GM12891 (cell line): ENCODE measurements around the gene MDC1.

Source experiments
- PAX5 ChIP-seq: IDR thresholded peaks from 2 replicates; pipeline ENCODE4 v1.6.1; 2011; ENCODE audit warnings: low read length, moderate library complexity, mild to moderate bottlenecking; ENCODE audit not compliant: insufficient read depth, severe bottlenecking
- POLR2A ChIP-seq: IDR thresholded peaks from 2 replicates; pipeline ENCODE4 v1.6.1; 2011; ENCODE audit warnings: low read depth, low read length, control low read depth
- POLR2AphosphoS5 ChIP-seq: IDR thresholded peaks from 2 replicates; pipeline ENCODE4 v1.6.1; 2011; ENCODE audit warnings: low read depth, low read length, control low read depth
- SPI1 ChIP-seq: IDR thresholded peaks from 2 replicates; pipeline ENCODE4 v1.6.1; 2011; ENCODE audit warnings: low read depth, low read length, control low read depth
- TAF1 ChIP-seq: IDR thresholded peaks from 2 replicates; pipeline ENCODE4 v1.6.1; 2011; ENCODE audit warnings: low read depth, low read length, control low read depth

- no peak; the same call in 1 of the 2 replicates for TF ChIP-seq POLR2AphosphoS5
- no peak for TF ChIP-seq POLR2A
- no peak for TF ChIP-seq PAX5
- TF ChIP-seq TAF1 = no peak
- TF ChIP-seq SPI1 = no peak
These were observed 277 bp downstream of the MDC1 start for GRCh38 chr6:30716879-30717128.
